ENCODE measurements around the gene ANKS1B.
"Not testable (repeated sequence)": the region's sequence is repeated elsewhere in the genome, so short reads cannot be mapped to it uniquely, and the experiment has no call there.

Gene ANKS1B

DNA sequence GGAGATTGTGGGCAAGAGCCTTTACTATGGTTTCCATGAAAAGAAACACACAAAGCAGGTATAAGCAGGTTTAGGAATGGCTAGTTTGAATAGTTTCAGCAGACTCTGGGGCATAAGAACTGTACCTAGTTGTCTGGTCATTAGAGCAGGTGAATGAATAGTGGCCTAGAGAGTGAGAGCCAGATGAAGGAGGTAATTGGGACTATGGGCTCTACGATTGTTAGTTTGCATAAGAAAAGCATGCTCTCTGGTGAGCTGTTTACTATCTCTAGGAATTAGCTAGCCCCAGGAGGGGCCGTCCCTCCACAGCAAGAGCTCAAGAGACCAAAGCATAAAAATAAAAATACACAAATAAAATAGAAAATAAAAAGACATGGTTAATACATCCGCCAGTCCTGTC, 734.6 kb downstream of the ANKS1B start:
- DNase-seq = no peak

DNA sequence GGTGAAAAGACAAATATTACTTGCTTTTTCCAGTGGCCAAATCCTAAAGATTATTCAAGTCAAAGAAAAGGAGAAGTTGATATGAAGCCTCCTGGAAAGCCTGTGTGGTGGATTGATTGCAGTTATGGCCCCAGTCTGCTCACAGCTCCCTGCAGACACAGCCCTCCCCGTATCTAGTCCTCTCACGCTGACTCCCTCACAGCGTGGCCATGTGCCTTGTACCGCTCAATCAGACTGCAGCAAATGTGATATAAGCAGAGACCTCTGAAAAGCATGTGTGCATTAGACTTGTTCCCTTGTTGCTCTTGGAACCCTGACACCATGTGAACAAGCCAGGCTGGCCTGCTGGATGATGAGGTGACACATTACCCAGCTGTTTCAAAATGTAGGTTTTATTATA, 735.2 kb downstream of the ANKS1B start:
- DNase-seq = no peak

GRCh38 chr12:99237907-99238538, 746.7 kb downstream of the ANKS1B start:
- DNase-seq = not testable (repeated sequence)

GRCh38 chr12:99235381-99235780, 749.4 kb downstream of the ANKS1B start:
- DNase-seq = no peak

DNA sequence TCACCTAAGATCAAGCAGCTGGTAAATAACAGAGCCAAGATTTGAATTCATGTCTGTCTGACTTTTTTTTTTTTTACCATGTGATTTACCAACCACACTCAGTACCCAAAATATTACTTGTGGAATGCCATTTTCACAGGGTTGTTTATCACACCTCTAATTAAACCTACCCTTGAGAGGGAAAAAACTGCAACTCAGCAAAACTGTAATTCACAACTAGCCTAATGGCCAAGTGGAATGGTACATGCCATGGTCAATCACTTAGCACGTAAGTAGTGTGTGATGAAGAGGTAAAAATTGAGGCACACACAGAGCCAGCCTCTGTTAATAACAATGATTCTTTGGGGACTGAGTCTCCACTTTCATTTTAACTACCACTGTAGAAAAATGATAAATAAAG, 750.0 kb downstream of the ANKS1B start:
- no peak for DNase-seq

- no peak for DNase-seq
Measured at GRCh38 chr12:99232324-99232723, 752.4 kb downstream of the ANKS1B start.

DNA sequence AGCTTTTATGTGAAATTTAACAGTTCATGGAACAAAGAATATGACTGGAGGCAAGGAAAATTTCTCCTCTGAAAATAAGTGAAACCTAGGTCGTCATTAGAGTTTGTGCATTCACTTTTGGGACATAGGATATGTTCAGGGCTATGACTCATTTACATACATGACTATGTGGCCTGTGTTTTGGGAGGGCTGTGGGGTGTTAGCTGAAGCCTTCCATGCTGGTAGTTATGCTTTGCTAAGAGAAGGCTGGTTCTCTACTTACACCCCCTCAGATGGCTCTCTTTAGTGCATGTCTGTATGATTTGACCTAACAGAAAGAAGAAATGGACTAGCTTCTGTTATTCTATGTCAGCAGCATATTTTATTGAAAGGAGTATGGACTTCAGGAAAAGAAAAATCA, 753.7 kb downstream of the ANKS1B start:
- DNase-seq = no peak

DNA sequence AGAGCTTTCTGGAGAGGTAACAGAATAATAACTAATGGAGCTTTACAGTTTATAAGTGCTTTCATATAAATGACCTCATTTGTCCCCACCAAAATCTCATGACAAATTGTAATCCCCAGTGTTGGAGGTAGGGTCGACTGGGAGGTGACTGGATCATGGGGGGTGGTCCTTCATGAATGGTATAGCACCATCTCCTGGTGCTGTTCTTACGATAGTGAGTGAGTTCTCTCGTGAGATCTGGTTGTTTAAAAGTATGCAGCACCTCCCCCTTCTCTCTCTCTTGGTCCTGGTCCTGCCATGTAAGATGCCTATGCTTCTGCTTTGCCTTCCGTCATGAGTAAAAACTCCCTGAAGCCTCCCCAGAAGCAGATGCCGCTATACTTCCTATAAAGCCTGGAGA, 760.5 kb downstream of the ANKS1B start:
- DNase-seq = no peak

- no peak for DNase-seq
Measured at GRCh38 chr12:99223579-99223978, 761.2 kb downstream of the ANKS1B start.

DNA sequence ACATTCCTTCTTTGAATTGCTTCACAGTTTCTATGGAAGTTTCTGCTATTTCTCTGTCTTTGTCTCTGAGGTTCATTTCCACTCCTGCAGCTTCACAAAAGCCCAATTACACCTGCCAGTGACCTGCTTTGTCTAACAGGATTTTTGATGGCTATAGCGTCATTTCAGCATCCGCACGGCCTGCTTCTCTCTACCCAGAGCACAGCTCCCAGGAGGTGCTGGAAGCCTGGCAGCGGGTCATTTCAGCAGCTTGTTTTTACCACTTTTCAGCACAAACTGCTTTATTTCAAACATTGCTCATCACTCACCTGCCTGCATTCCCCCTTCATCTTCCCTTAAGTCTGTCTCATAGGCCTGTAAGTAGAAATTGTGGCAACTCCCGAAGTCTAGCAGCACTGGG, 771.7 kb downstream of the ANKS1B start:
- DNase-seq = no peak

GRCh38 chr12:99212275-99212674, 772.5 kb downstream of the ANKS1B start:
- DNase-seq = no peak

DNA sequence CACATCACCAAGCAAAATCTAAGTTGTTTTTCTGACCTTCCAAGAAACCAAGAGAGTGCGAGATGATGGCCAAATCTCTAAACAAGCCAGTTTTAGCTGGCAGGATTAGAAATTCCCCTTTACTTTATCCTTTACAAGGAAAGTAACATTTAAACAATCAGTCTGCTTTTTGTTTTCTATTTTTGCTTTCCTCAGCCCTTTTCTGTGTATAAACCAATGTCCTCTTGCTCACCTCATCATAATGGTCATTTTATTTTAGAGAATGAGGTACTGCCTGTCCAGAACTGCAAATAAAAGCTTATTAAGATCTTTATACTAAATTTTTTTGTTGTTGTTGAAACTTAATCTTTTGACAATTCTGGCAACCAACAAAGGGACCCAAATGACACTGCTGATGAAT, 779.6 kb downstream of the ANKS1B start:
- no peak for DNase-seq

GRCh38 chr12:99201906-99202645, 782.7 kb downstream of the ANKS1B start:
- DNase-seq = no peak

DNA sequence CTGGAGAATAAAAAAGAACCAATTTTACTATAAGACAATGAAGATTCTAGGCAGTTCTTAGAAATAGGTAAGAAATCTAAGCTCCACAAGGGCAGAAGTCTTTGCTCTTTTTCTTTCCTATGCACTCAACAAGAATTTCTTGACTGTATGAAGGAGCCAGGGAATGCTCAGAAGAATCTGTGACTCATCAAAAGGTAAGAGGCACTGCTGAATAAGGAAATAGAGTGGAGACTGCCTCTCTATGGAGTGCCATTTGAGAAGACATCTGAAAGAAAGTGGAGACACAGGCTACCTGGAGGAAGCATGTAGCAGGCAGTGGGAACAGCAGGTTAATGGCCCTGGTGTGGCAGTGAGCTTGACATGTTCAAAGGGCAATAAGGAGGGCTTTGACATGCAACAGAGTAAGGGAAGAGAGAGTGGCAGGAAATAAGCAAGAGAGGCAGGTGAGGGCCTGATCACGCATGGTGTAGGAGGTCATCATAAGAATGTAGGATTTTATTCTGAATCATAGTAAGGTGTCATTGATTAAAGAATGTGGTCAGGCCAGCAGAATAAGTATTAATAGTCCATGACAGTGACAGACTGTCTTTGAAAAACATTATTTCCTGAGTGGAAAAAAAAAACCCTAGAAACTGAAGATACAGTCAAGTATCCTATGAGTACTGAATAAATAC, 783.9 kb downstream of the ANKS1B start:
- DNase-seq = no peak

DNA sequence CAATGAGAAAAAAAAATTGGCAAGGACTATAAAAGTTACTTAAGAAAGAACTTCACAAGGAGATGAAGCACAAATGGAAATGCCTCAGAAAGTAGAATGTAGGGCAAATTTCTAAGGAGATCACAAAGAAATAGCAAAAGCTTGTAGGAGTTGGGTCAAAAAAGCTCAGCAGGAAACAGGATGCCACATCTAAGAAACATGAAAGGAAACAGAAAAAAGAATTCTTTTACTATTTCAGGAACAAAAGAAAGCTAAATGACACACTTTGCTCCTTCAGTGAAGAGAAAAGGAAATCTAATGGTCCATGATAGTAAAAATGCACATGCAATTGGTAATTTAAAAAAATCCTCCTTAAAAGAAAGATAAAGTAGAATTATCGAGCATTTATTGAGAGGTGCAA, 789.3 kb downstream of the ANKS1B start:
- DNase-seq = no peak

DNA sequence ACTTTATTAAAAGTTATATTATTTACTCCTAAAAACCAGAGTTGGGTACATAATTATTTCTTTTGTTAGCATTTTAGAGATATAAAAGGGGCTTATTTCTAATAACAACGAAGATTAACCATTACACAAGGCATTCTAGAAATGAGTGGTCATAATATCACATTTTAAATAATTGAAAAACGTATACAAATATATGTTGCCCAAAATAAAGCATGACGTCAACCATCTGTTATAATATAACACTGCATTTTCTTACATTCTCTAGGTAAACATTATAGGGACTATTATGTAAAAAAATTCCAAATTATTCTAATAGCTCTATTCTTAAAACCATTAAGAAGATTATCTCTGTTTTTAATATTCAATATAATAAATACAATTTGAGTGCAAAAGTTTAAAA, 792.2 kb downstream of the ANKS1B start:
- DNase-seq = no peak

DNA sequence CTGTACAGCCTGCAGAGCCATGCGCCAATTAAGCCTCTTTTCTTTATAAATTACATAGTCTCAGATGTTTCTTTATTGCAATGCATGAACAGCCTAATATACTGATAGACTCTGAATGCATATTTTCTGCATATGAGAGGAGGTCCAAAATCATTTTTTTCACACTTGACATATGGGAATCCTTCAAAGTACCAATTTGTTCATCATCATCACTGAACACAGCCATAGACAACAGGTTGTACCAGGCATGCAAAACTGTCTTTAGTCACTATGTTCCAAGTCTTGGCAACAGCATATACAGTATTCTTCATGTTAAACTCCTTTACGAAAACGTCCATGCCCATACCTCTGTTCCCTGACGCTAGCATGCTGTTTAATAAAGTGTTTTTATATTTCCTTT, 807.9 kb downstream of the ANKS1B start:
- DNase-seq = no peak

- no peak for DNase-seq
Measured at GRCh38 chr12:99170461-99170860, 814.3 kb downstream of the ANKS1B start.

DNA sequence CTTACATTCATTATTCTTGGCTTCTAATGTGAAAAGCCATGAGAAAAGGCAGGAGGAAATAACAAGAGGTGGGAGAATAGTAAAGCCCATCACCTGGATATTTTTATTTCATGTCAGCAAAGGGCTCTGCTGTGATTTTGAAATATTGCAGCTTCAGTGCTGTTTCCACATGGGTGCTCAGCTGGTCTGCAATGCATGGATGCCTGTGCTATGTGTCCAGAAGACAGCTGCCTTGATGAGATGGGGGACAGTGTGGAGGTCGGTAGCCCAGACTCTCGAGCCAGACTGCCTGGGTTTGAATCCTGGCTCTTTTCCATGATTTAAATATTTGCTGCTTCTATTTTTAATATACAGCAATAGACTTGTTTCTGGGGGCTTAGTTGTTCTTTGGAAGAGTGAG, 814.7 kb downstream of the ANKS1B start:
- no peak for DNase-seq

GRCh38 chr12:99157946-99158345, 826.8 kb downstream of the ANKS1B start:
- no peak for DNase-seq

DNA sequence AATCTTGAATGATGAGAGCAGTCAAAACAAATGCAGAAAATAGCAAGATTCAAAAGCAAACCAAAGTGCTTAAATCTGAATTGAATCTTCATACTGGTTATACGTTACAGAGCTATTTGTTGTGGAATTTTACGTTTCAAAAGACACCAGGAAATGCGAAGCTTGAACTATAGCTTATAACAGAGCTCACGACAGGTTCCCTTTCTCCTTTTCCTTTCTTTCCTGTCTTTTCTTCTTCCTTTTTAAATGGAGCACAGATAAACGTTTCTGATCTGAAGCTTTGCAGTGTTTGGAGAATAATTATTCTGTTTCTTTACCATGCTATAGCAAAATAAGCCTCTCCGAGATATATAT, 829.8 kb downstream of the ANKS1B start:
- DNase-seq = no peak

GRCh38 chr12:99154216-99154982, 830.3 kb downstream of the ANKS1B start:
- no peak for DNase-seq

DNA sequence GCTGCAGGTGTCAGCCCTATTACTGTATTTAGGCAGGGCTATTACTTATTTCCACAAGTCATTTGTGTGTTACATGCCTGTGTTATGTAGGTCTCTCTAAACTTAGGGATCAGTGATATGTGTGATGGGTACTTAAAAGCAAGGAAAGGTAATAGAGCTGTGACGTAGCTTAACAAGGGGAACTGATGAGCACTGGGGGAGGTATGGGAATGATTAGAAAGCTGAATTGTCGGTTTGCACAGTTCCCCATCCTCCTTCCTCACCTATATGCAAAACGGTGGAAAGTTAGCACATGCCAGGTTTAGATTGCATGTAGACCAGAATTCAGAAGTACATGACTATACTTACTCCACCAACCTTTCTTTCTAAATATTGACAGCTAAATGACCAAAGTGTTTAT, 831.4 kb downstream of the ANKS1B start:
- DNase-seq = no peak

DNA sequence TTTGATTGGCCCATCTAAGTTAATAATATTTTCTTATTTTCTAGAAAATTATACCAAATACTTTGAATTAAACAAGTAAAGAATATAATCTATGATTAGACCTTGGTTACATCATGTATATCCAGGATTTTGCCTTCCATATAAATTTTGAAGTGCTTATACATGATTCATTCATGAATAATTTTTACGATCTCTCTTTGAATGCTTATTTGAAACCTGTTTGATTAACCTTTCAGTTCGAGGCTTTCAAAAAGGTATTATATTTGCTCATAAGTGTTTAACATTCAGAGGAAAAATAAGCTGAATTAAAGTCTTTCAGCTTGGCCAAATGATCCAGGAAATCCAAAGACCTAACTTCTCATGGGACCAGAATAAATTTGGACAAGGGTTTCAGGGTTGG, 832.4 kb downstream of the ANKS1B start:
- DNase-seq = no peak
